GM23338 (cell line): ENCODE data around the gene TLE2. TPM values are rescaled to one million over a fixed set of nuclear protein-coding genes. Genes with fewer than 3 reads are reported as not detected.

Source experiments
- ATAC-seq: fragments of 200-7000 bp; cut with Tn5 transposase; 3 replicates; pipeline ENCODE4 v1.9.1; 2020
- DNase-seq: peaks from one replicate; pipeline ENCODE4 v3.0.0-alpha.2; 2015; ENCODE audit warnings: low spot score
- H2AFZ ChIP-seq: fragments of 200-600 bp; sonication (generic); 2 replicates; pipeline ENCODE4 v1.8.0; 2016; ENCODE audit warnings: antibody characterized with exemption, mild to moderate bottlenecking, moderate library complexity
- H3F3A ChIP-seq: fragments of 200-600 bp; sonication (generic); replicated peaks from 2 replicates; pipeline ENCODE4 v1.8.0; 2017; ENCODE audit warnings: antibody characterized with exemption, mixed run types, low read depth
- H3K27ac ChIP-seq: fragments of 200-600 bp; sonication (generic); 2 replicates; pipeline ENCODE4 v1.6.1; 2016; ENCODE audit warnings: low read depth
- H3K27me3 ChIP-seq: fragments of 200-600 bp; sonication (generic); 2 replicates; pipeline ENCODE4 v1.8.0; 2016; ENCODE audit warnings: mild to moderate bottlenecking, mixed run types, moderate library complexity; ENCODE audit not compliant: insufficient read depth
- H3K36me3 ChIP-seq: fragments of 200-600 bp; sonication (generic); 2 replicates; pipeline ENCODE4 v1.8.0; 2016; ENCODE audit warnings: mild to moderate bottlenecking; ENCODE audit not compliant: insufficient read depth
- H3K4me1 ChIP-seq: fragments of 200-600 bp; sonication (generic); 2 replicates; pipeline ENCODE4 v1.8.0; 2016; ENCODE audit warnings: mild to moderate bottlenecking, moderate library complexity; ENCODE audit not compliant: insufficient read depth
- H3K4me2 ChIP-seq: fragments of 200-600 bp; sonication (generic); 2 replicates; pipeline ENCODE4 v1.7.1; 2017; ENCODE audit warnings: mixed run types
- H3K4me3 ChIP-seq: fragments of 200-600 bp; sonication (generic); 2 replicates; pipeline ENCODE4 v1.6.1; 2016; ENCODE audit warnings: mixed run types
- H3K79me2 ChIP-seq: fragments of 200-600 bp; sonication (generic); replicated peaks from 2 replicates; pipeline ENCODE4 v1.8.0; 2017; ENCODE audit warnings: mild to moderate bottlenecking; ENCODE audit not compliant: insufficient read depth
- H3K9me2 ChIP-seq: fragments of 200-600 bp; sonication (generic); 2 replicates; pipeline ENCODE4 v1.8.0; 2017; ENCODE audit not compliant: insufficient read depth
- H4K20me1 ChIP-seq: fragments of 200-600 bp; sonication (generic); replicated peaks from 2 replicates; pipeline ENCODE4 v1.8.0; 2017; ENCODE audit warnings: mild to moderate bottlenecking; ENCODE audit not compliant: insufficient read depth
- H3K27ac Mint-ChIP-seq: 2 replicates; pipeline ENCODE4 v1.8.0; 2020; ENCODE audit warnings: inconsistent platforms, mild to moderate bottlenecking, moderate library complexity, mixed read lengths
- H3K27me3 Mint-ChIP-seq: 3 replicates; pipeline ENCODE4 v1.8.0; 2022; ENCODE audit warnings: low read depth, mild to moderate bottlenecking, moderate library complexity, mixed read lengths, inconsistent platforms; ENCODE audit not compliant: insufficient read depth, poor library complexity
- H3K36me3 Mint-ChIP-seq: 3 replicates; pipeline ENCODE4 v1.8.0; 2021; ENCODE audit warnings: low read depth, mild to moderate bottlenecking, inconsistent platforms, moderate library complexity, mixed read lengths
- H3K4me1 Mint-ChIP-seq: 3 replicates; pipeline ENCODE4 v1.8.0; 2020; ENCODE audit warnings: mild to moderate bottlenecking, inconsistent platforms, mixed read lengths
- H3K4me3 Mint-ChIP-seq: 3 replicates; pipeline ENCODE4 v1.8.0; 2021; ENCODE audit warnings: moderate library complexity, mild to moderate bottlenecking, inconsistent platforms, mixed read lengths
- H3K9me3 Mint-ChIP-seq: 3 replicates; pipeline ENCODE4 v1.8.0; 2020; ENCODE audit warnings: moderate library complexity, mild to moderate bottlenecking, inconsistent platforms, mixed read lengths
- CREB1 ChIP-seq: fragments of 250-450 bp; sonication (Bioruptor Pico); IDR thresholded peaks from 2 replicates; pipeline ENCODE4 v1.5.0; 2020; ENCODE audit warnings: low read depth, mild to moderate bottlenecking, moderate library complexity
- CTCF ChIP-seq, 2 experiments: fragments of 200-600 bp in 1 of 2; sonication (generic) in 1 of 2; conservative IDR thresholded peaks; 2 replicates each; pipeline versions ENCODE4 v1.5.1 to v1.6.1; 2016 to 2017; ENCODE audit warnings: antibody characterized with exemption in 2 of 2, low read depth in 2 of 2, mild to moderate bottlenecking in 2 of 2, moderate library complexity in 1 of 2
- ETS1 ChIP-seq: IDR thresholded peaks from 2 replicates; pipeline ENCODE4 v1.6.1; 2016; ENCODE audit warnings: antibody characterized with exemption
- EZH2 ChIP-seq: fragments of 200-600 bp; sonication (generic); IDR thresholded peaks from one replicate; pipeline ENCODE4 v1.8.0; 2017; ENCODE audit warnings: antibody characterized with exemption, mild to moderate bottlenecking, low read depth; ENCODE audit not compliant: unreplicated experiment
- EZH2phosphoT487 ChIP-seq: fragments of 200-600 bp; sonication (generic); IDR thresholded peaks from one replicate; pipeline ENCODE4 v1.8.1; 2018; ENCODE audit warnings: antibody characterized with exemption; ENCODE audit not compliant: unreplicated experiment
- JUNB ChIP-seq: IDR thresholded peaks from one replicate; pipeline ENCODE4 v1.6.1; 2016; ENCODE audit warnings: antibody characterized with exemption; ENCODE audit not compliant: unreplicated experiment
- NANOG ChIP-seq: IDR thresholded peaks from 2 replicates; pipeline ENCODE4 v1.6.1; 2016; ENCODE audit warnings: antibody characterized with exemption, borderline replicate concordance
- POLR2AphosphoS5 ChIP-seq: IDR thresholded peaks from 2 replicates; pipeline ENCODE4 v1.6.1; 2016; ENCODE audit warnings: antibody characterized with exemption, low read depth
- REST ChIP-seq: IDR thresholded peaks from one replicate; pipeline ENCODE4 v1.6.1; 2018; ENCODE audit warnings: antibody characterized with exemption; ENCODE audit not compliant: unreplicated experiment
- STAT1 ChIP-seq: IDR thresholded peaks from one replicate; pipeline ENCODE4 v1.6.1; 2016; ENCODE audit warnings: antibody characterized with exemption; ENCODE audit not compliant: unreplicated experiment
- ZNF114 ChIP-seq: fragments of 250-450 bp; sonication (Bioruptor Pico); IDR thresholded peaks from 2 replicates; pipeline ENCODE4 v1.5.0; 2020; ENCODE audit warnings: mild to moderate bottlenecking, moderate library complexity
- ZNF331 ChIP-seq: fragments of 250-450 bp; sonication (Bioruptor Pico); IDR thresholded peaks from 2 replicates; pipeline ENCODE4 v1.5.0; 2020; ENCODE audit warnings: low read depth, mild to moderate bottlenecking, moderate library complexity
- ZNF462 ChIP-seq: fragments of 250-450 bp; sonication (Bioruptor Pico); IDR thresholded peaks from 2 replicates; pipeline ENCODE4 v1.5.0; 2020; ENCODE audit warnings: mild to moderate bottlenecking, moderate library complexity
- polyA plus RNA-seq: library from polyadenylated mRNA; unstranded; fragments of >200 nt; fragmentation: Nextera tagmentation; extraction: Ambion mirVana; gene quantifications from 2 replicates; pipeline ENCODE4 v1.2.1, GENCODE V29; 2016
- total RNA-seq: library from RNA; depleted of rRNA; stranded (reverse); fragments of >200 nt; shearing (Covaris generic); gene quantifications from 2 replicates; pipeline ENCODE4 v1.2.3, GENCODE V29; 2014

The TLE2 gene
- total and polyA plus RNA-seq, 2 experiments from 2014 or later, result 5.2 to 22.8 TPM

- no peaks in the 10 kb centered on the region for H4K20me1 ChIP-seq
- 0 out of 2 replicates have a peak overlapping the region, but pooled peaks have one; percentile 6 for H2AFZ ChIP-seq
- H3K9me2 ChIP-seq, result no peaks in the 10 kb centered on the region
- H3K36me3 ChIP-seq, result no peaks in the 10 kb centered on the region
- peak overlapping the region; percentile 71 for H3K27ac ChIP-seq
- ATAC-seq (no peak), DNase-seq (no peak)
- H3K4me1 ChIP-seq, result peaks cover 31% of the 10 kb centered on the region
- H3K4me3 Mint-ChIP-seq, result 0 out of 3 replicates have a peak overlapping the region, but pooled peaks have one; percentile 26
- no peaks in the 10 kb centered on the region; the same call in 2 of the 3 replicates for H3K9me3 Mint-ChIP-seq
- H3K79me2 ChIP-seq, result no peaks in the 10 kb centered on the region
- peaks cover 34% of the 10 kb centered on the region for H3K4me1 Mint-ChIP-seq
- H3K36me3 Mint-ChIP-seq, result no peaks in the 10 kb centered on the region
- peak overlapping the region; percentile 64 for H3K4me2 ChIP-seq
- H3K27ac Mint-ChIP-seq, result no peak overlapping the region
- H3K27me3 ChIP-seq, result no peaks in the 10 kb centered on the region; the same call in 1 of the 2 replicates
- TF ChIP-seq REST, result no peak
- no peak for TF ChIP-seq ZNF462 (CRISPR knock-in tag)
- TF ChIP-seq ZNF114 (CRISPR knock-in tag), result no peak
- TF ChIP-seq JUNB, result no peak
- no peak for TF ChIP-seq EZH2phosphoT487
- no peak for TF ChIP-seq ZNF331
- no peak for TF ChIP-seq STAT1
- no peak for TF ChIP-seq EZH2
- TF ChIP-seq NANOG, result no peak
- TF ChIP-seq CREB1 (CRISPR knock-in tag), result no peak
- TF ChIP-seq POLR2AphosphoS5, result no peak
- no peak for TF ChIP-seq ETS1
- no peak for TF ChIP-seq CTCF (conservative IDR thresholded peaks at IDR 0.05; ENCODE audit: low read depth in 2 of 2)
- H3F3A ChIP-seq, result peaks cover 23% of the 10 kb centered on the region
- peak overlapping the region; percentile 42 for H3K4me3 ChIP-seq
- peaks cover 43% of the 10 kb centered on the region for H3K27me3 Mint-ChIP-seq
Measured at GRCh38 chr19:2984215-2984528, 44.9 kb downstream of the TLE2 start.
